HG02759 (cell line): Measurements from ENCODE around the gene DNMT3A.
A peak's percentile ranks its signal among the peaks of the same experiment; 100 is the strongest.

Experiments used
- ATAC-seq: cut with Tn5 transposase; IDR thresholded peaks from one replicate; pipeline ENCODE4 v1.9.1; 2021; ENCODE audit warnings: mild to moderate bottlenecking, moderate library complexity; ENCODE audit not compliant: unreplicated experiment

Gene DNMT3A

GRCh38 chr2:25328152-25329085 is 13.3 kb downstream of the DNMT3A start:
- no peak for ATAC-seq

- no peak for ATAC-seq
Measured at GRCh38 chr2:25326326-25327013, 15.3 kb downstream of the DNMT3A start.

- no peak for ATAC-seq
Measured at GRCh38 chr2:25324905-25325592, 16.7 kb downstream of the DNMT3A start.

- no peak for ATAC-seq
Measured at GRCh38 chr2:25324251-25324650, 17.5 kb downstream of the DNMT3A start.

- no peak for ATAC-seq
Measured at GRCh38 chr2:25323610-25324189, 18.0 kb downstream of the DNMT3A start.

GRCh38 chr2:25323042-25323514 is 18.6 kb downstream of the DNMT3A start:
- ATAC-seq = no peak

GRCh38 chr2:25322312-25322711 is 19.4 kb downstream of the DNMT3A start:
- no peak for ATAC-seq

GRCh38 chr2:25320077-25320476 is 21.6 kb downstream of the DNMT3A start:
- no peak for ATAC-seq

- ATAC-seq = no peak
Measured at GRCh38 chr2:25316101-25316500, 25.6 kb downstream of the DNMT3A start.

GRCh38 chr2:25315316-25315680 is 26.4 kb downstream of the DNMT3A start:
- ATAC-seq = no peak

- ATAC-seq = peak; percentile 82
Measured at GRCh38 chr2:25314514-25315315, 27.0 kb downstream of the DNMT3A start.

GRCh38 chr2:25313711-25314513 is 27.8 kb downstream of the DNMT3A start:
- ATAC-seq = peak; percentile 4

GRCh38 chr2:25312958-25313710 is 28.6 kb downstream of the DNMT3A start:
- ATAC-seq = no peak

GRCh38 chr2:25311865-25312575 is 29.7 kb downstream of the DNMT3A start:
- no peak for ATAC-seq

GRCh38 chr2:25310965-25311864 is 30.5 kb downstream of the DNMT3A start:
- ATAC-seq = no peak

- no peak for ATAC-seq
Measured at GRCh38 chr2:25310709-25310964, 31.1 kb downstream of the DNMT3A start.

GRCh38 chr2:25309402-25309801 is 32.3 kb downstream of the DNMT3A start:
- no peak for ATAC-seq
